HG02885 (cell line): ENCODE data around the gene PCF11.
"Not testable (repeated sequence)": the region's sequence is repeated elsewhere in the genome, so short reads cannot be mapped to it uniquely, and the experiment has no call there.

ENCODE experiments used
- ATAC-seq: cut with Tn5 transposase; IDR thresholded peaks from one replicate; pipeline ENCODE4 v1.9.1; 2021; ENCODE audit warnings: mild to moderate bottlenecking; ENCODE audit not compliant: unreplicated experiment, poor library complexity

Gene PCF11

GRCh38 chr11:83187465-83187864, 30.5 kb downstream of the PCF11 start:
- no peak for ATAC-seq

- no peak for ATAC-seq
These were observed 34.6 kb downstream of the PCF11 start for GRCh38 chr11:83191491-83191890.

- ATAC-seq = no peak
These were observed 35.1 kb downstream of the PCF11 start for GRCh38 chr11:83191986-83192385.

GRCh38 chr11:83192606-83193245, 35.8 kb downstream of the PCF11 start:
- no peak for ATAC-seq

- peak; percentile 92 for ATAC-seq
These were observed 36.7 kb downstream of the PCF11 start, which contains the start of gene ANKRD42 for GRCh38 chr11:83193315-83194280. TSS of gene ANKRD42 (plus strand) at chr11:83193712. CDS start at chr11:83194671, 959 bp downstream.

- ATAC-seq = peak; percentile 66
These were observed 37.6 kb downstream of the PCF11 start for GRCh38 chr11:83194281-83195142.

- ATAC-seq = no peak
These were observed 38.2 kb downstream of the PCF11 start for GRCh38 chr11:83195143-83195466.

GRCh38 chr11:83195649-83196048, 38.7 kb downstream of the PCF11 start:
- no peak for ATAC-seq

- no peak for ATAC-seq
These were observed 43.1 kb downstream of the PCF11 start for GRCh38 chr11:83200035-83200434.

GRCh38 chr11:83205608-83206185, 48.8 kb downstream of the PCF11 start:
- ATAC-seq = no peak

- ATAC-seq = no peak
These were observed 49.3 kb downstream of the PCF11 start for GRCh38 chr11:83206221-83206620.

GRCh38 chr11:83206771-83207382, 49.9 kb downstream of the PCF11 start:
- not testable (repeated sequence) for ATAC-seq

GRCh38 chr11:83219095-83219494, 62.2 kb downstream of the PCF11 start:
- no peak for ATAC-seq

- ATAC-seq = no peak
These were observed 63.3 kb downstream of the PCF11 start for GRCh38 chr11:83220260-83220659.

GRCh38 chr11:83221694-83222093, 64.8 kb downstream of the PCF11 start:
- no peak for ATAC-seq

- ATAC-seq = no peak
These were observed 65.6 kb downstream of the PCF11 start for GRCh38 chr11:83222499-83222898.

- no peak for ATAC-seq
These were observed 66.5 kb downstream of the PCF11 start for GRCh38 chr11:83223457-83223856.

- no peak for ATAC-seq
These were observed 78.9 kb downstream of the PCF11 start for GRCh38 chr11:83235825-83236224.
